DND-41 (cell line): ENCODE results near the gene HENMT1.

ENCODE experiments used
- ATAC-seq: fragments of 200-7000 bp; cut with Tn5 transposase; 3 replicates; pipeline ENCODE4 v1.9.1; 2021; ENCODE audit warnings: low read depth; ENCODE audit not compliant: insufficient read depth
- DNase-seq: peaks from one replicate; pipeline ENCODE4 v3.0.0-alpha.2; 2020
- H2AFZ ChIP-seq: 2 replicates; pipeline ENCODE4 v1.6.0; 2012; ENCODE audit warnings: low read depth, low read length
- H3K27ac ChIP-seq: 2 replicates; pipeline ENCODE4 v1.5.1; 2012; ENCODE audit warnings: low read length, inconsistent platforms
- H3K27me3 ChIP-seq: fragments of 200-600 bp; sonication (generic); 2 replicates; pipeline ENCODE4 v1.6.0; 2012; ENCODE audit warnings: low read length, mild to moderate bottlenecking, inconsistent platforms; ENCODE audit not compliant: insufficient read depth, poor library complexity
- H3K36me3 ChIP-seq: 2 replicates; pipeline ENCODE4 v1.5.1; 2012; ENCODE audit warnings: low read length, inconsistent platforms; ENCODE audit not compliant: insufficient read depth
- H3K4me1 ChIP-seq: 2 replicates; pipeline ENCODE4 v1.5.1; 2012; ENCODE audit warnings: mild to moderate bottlenecking, low read length; ENCODE audit not compliant: insufficient read depth
- H3K4me2 ChIP-seq: 2 replicates; pipeline ENCODE4 v1.6.0; 2012; ENCODE audit warnings: mild to moderate bottlenecking, moderate library complexity, low read length, inconsistent platforms; ENCODE audit not compliant: insufficient read depth
- H3K4me3 ChIP-seq, 2 experiments: fragments of 200-600 bp in 1 of 2; shearing (Covaris generic) in 1 of 2; 2 replicates each; pipeline ENCODE4 v1.5.1; 2012 to 2016; ENCODE audit warnings: inconsistent platforms in 2 of 2, low read length in 2 of 2, mild to moderate bottlenecking in 2 of 2, low read depth in 1 of 2, moderate library complexity in 1 of 2
- H3K79me2 ChIP-seq: 2 replicates; pipeline ENCODE4 v1.6.0; 2012; ENCODE audit warnings: low read length, inconsistent platforms; ENCODE audit not compliant: insufficient read depth
- H3K9ac ChIP-seq: 2 replicates; pipeline ENCODE4 v1.6.0; 2012; ENCODE audit warnings: low read depth, mild to moderate bottlenecking, inconsistent platforms, low read length, moderate library complexity
- H3K9me3 ChIP-seq: 2 replicates; pipeline ENCODE4 v1.5.1; 2012; ENCODE audit warnings: low read length, moderate library complexity, mild to moderate bottlenecking, inconsistent platforms; ENCODE audit not compliant: insufficient read depth, severe bottlenecking
- H4K20me1 ChIP-seq: 2 replicates; pipeline ENCODE4 v1.6.0; 2012; ENCODE audit warnings: low read length; ENCODE audit not compliant: insufficient read depth
- CTCF ChIP-seq: IDR thresholded peaks from 2 replicates; pipeline ENCODE4 v1.5.1; 2012; ENCODE audit warnings: borderline replicate concordance, low read length, moderate library complexity, mild to moderate bottlenecking; ENCODE audit not compliant: poor library complexity, severe bottlenecking; ENCODE audit errors: extremely low read depth
- EZH2 ChIP-seq: IDR thresholded peaks from 3 replicates; pipeline ENCODE4 v1.6.1; 2012; ENCODE audit warnings: borderline replicate concordance, low read depth, mild to moderate bottlenecking, moderate library complexity, low read length, inconsistent platforms; ENCODE audit not compliant: severe bottlenecking

HENMT1 gene

GRCh38 chr1:108606478-108606877 is 54.4 kb downstream of the HENMT1 start:
- no peak overlapping the region for H3K9ac ChIP-seq
- no peaks in the 10 kb centered on the region for H3K27me3 ChIP-seq
- no peaks in the 10 kb centered on the region for H4K20me1 ChIP-seq
- no peak overlapping the region for H3K4me2 ChIP-seq
- no peaks in the 10 kb centered on the region for H3K79me2 ChIP-seq
- DNase-seq: no peak
- no peak overlapping the region for H3K27ac ChIP-seq
- H3K36me3 ChIP-seq: peaks cover 24% of the 10 kb centered on the region; the same call in 1 of the 2 replicates
- H3K4me3 ChIP-seq: no peak overlapping the region
- TF ChIP-seq EZH2 (no peak), CTCF (no peak)
- H3K9me3 ChIP-seq: no peaks in the 10 kb centered on the region
- no peaks in the 10 kb centered on the region for H3K4me1 ChIP-seq
- no peak overlapping the region for H2AFZ ChIP-seq
- no peak for ATAC-seq

- Histone ChIP-seq H3K9me3 (no peaks in the 10 kb centered on the region), H3K36me3 (peaks cover 24% of the 10 kb centered on the region; the same call in 1 of the 2 replicates), H3K4me3 (no peak overlapping the region), H4K20me1 (no peaks in the 10 kb centered on the region), H3K27me3 (no peaks in the 10 kb centered on the region), H2AFZ (no peak overlapping the region), H3K9ac (no peak overlapping the region), H3K4me2 (no peak overlapping the region), H3K79me2 (no peaks in the 10 kb centered on the region), H3K4me1 (no peaks in the 10 kb centered on the region), H3K27ac (no peak overlapping the region)
- ATAC-seq (no peak), DNase-seq (no peak)
- TF ChIP-seq EZH2 (no peak), CTCF (no peak)
Observed at GRCh38 chr1:108605633-108606032, 55.3 kb downstream of the HENMT1 start.

GRCh38 chr1:108601708-108602410 is 59.0 kb downstream of the HENMT1 start:
- Histone ChIP-seq H2AFZ (no peak overlapping the region), H3K4me1 (no peaks in the 10 kb centered on the region), H3K27ac (no peak overlapping the region), H4K20me1 (no peaks in the 10 kb centered on the region), H3K4me2 (no peak overlapping the region), H3K27me3 (no peaks in the 10 kb centered on the region), H3K79me2 (no peaks in the 10 kb centered on the region), H3K4me3 (no peak overlapping the region), H3K36me3 (peaks cover 24% of the 10 kb centered on the region; the same call in 1 of the 2 replicates), H3K9ac (no peak overlapping the region), H3K9me3 (no peaks in the 10 kb centered on the region)
- no peak for ATAC-seq
- no peak for DNase-seq
- TF ChIP-seq EZH2 (no peak), CTCF (no peak)
